Memory B cell (primary cell): ENCODE data around the gene PI4KA.
A peak's percentile ranks its signal among the peaks of the same experiment; 100 is the strongest.

Experiments
- ATAC-seq: fragments of 150-1000 bp; cut with Tn5 transposase; 2 replicates; pipeline ENCODE4 v1.10.0; 2021; ENCODE audit warnings: low read depth, mild to moderate bottlenecking, moderate library complexity
- DNase-seq, 2 donors: peaks; one replicate each; pipeline ENCODE4 v3.0.0; 2022; ENCODE audit warnings: low spot score in 2 of 2
- H3K27ac Mint-ChIP-seq: one replicate; pipeline ENCODE4 v1.8.0; 2022; ENCODE audit warnings: mild to moderate bottlenecking, moderate library complexity, mixed read lengths
- H3K27me3 Mint-ChIP-seq: one replicate; pipeline ENCODE4 v1.8.0; 2022; ENCODE audit warnings: mixed read lengths
- H3K36me3 Mint-ChIP-seq: one replicate; pipeline ENCODE4 v1.8.0; 2022; ENCODE audit warnings: mild to moderate bottlenecking, mixed read lengths
- H3K4me1 Mint-ChIP-seq: one replicate; pipeline ENCODE4 v1.8.0; 2022; ENCODE audit warnings: mixed read lengths
- H3K4me3 Mint-ChIP-seq: one replicate; pipeline ENCODE4 v1.8.0; 2022; ENCODE audit warnings: mild to moderate bottlenecking, moderate library complexity, mixed read lengths
- H3K9me3 Mint-ChIP-seq: one replicate; pipeline ENCODE4 v1.8.0; 2022; ENCODE audit warnings: mixed read lengths

The PI4KA gene

GRCh38 chr22:20887375-20887774 is 28.8 kb upstream of the PI4KA start:
- DNase-seq (no peak), ATAC-seq (no peak)
- no peaks in the 10 kb centered on the region for H3K27me3 Mint-ChIP-seq
- H3K4me3 Mint-ChIP-seq, result no peak overlapping the region
- peak overlapping the region; percentile 4 for H3K27ac Mint-ChIP-seq
- peaks cover 30% of the 10 kb centered on the region for H3K36me3 Mint-ChIP-seq
- no peaks in the 10 kb centered on the region for H3K4me1 Mint-ChIP-seq
- no peaks in the 10 kb centered on the region for H3K9me3 Mint-ChIP-seq

- Mint-ChIP-seq H3K27ac (no peak overlapping the region), H3K27me3 (no peaks in the 10 kb centered on the region), H3K4me1 (no peaks in the 10 kb centered on the region), H3K9me3 (no peaks in the 10 kb centered on the region), H3K36me3 (peaks cover 37% of the 10 kb centered on the region), H3K4me3 (no peak overlapping the region)
- DNase-seq, result peak; percentile 18 to 27
- peak; percentile 59 for ATAC-seq
Measured at GRCh38 chr22:20885557-20886323, 27.1 kb upstream of the PI4KA start.

- Mint-ChIP-seq H3K9me3 (no peaks in the 10 kb centered on the region), H3K4me1 (no peaks in the 10 kb centered on the region), H3K4me3 (no peak overlapping the region), H3K36me3 (peaks cover 37% of the 10 kb centered on the region), H3K27ac (no peak overlapping the region), H3K27me3 (no peaks in the 10 kb centered on the region)
- ATAC-seq (no peak), DNase-seq (no peak)
Measured at GRCh38 chr22:20885017-20885556, 26.5 kb upstream of the PI4KA start.

GRCh38 chr22:20884454-20884853 is 25.8 kb upstream of the PI4KA start:
- H3K9me3 Mint-ChIP-seq, result no peaks in the 10 kb centered on the region
- H3K27me3 Mint-ChIP-seq, result no peaks in the 10 kb centered on the region
- ATAC-seq (no peak), DNase-seq (no peak)
- peaks cover 32% of the 10 kb centered on the region for H3K36me3 Mint-ChIP-seq
- no peaks in the 10 kb centered on the region for H3K4me1 Mint-ChIP-seq
- no peak overlapping the region for H3K27ac Mint-ChIP-seq
- H3K4me3 Mint-ChIP-seq, result no peak overlapping the region

- H3K9me3 Mint-ChIP-seq, result no peaks in the 10 kb centered on the region
- no peaks in the 10 kb centered on the region for H3K27me3 Mint-ChIP-seq
- ATAC-seq (no peak), DNase-seq (no peak)
- no peak overlapping the region for H3K4me3 Mint-ChIP-seq
- no peaks in the 10 kb centered on the region for H3K4me1 Mint-ChIP-seq
- H3K36me3 Mint-ChIP-seq, result peaks cover 27% of the 10 kb centered on the region
- H3K27ac Mint-ChIP-seq, result no peak overlapping the region
Measured at GRCh38 chr22:20882855-20883254, 24.2 kb upstream of the PI4KA start.

- H3K27me3 Mint-ChIP-seq, result no peaks in the 10 kb centered on the region
- H3K36me3 Mint-ChIP-seq, result peaks cover 22% of the 10 kb centered on the region
- no peak for DNase-seq
- no peaks in the 10 kb centered on the region for H3K4me1 Mint-ChIP-seq
- no peak overlapping the region for H3K4me3 Mint-ChIP-seq
- no peak for ATAC-seq
- no peaks in the 10 kb centered on the region for H3K9me3 Mint-ChIP-seq
- no peak overlapping the region for H3K27ac Mint-ChIP-seq
Measured at GRCh38 chr22:20881869-20882815, 23.5 kb upstream of the PI4KA start.

- no peak for ATAC-seq
- peaks cover 24% of the 10 kb centered on the region for H3K36me3 Mint-ChIP-seq
Measured at GRCh38 chr22:20881231-20881630, 22.6 kb upstream of the PI4KA start.

GRCh38 chr22:20877715-20878114 is 19.1 kb upstream of the PI4KA start:
- ATAC-seq (no peak), DNase-seq (no peak)
- no peaks in the 10 kb centered on the region for H3K27me3 Mint-ChIP-seq
- no peak overlapping the region for H3K4me3 Mint-ChIP-seq
- no peaks in the 10 kb centered on the region for H3K4me1 Mint-ChIP-seq
- H3K36me3 Mint-ChIP-seq, result peaks cover 19% of the 10 kb centered on the region
- no peak overlapping the region for H3K27ac Mint-ChIP-seq
- no peaks in the 10 kb centered on the region for H3K9me3 Mint-ChIP-seq

More at GRCh38 chr22:20881231-20881630, 22.6 kb upstream of the PI4KA start:
- DNase-seq, result no peak
- Mint-ChIP-seq H3K9me3 (no peaks in the 10 kb centered on the region), H3K4me3 (no peak overlapping the region), H3K4me1 (no peaks in the 10 kb centered on the region), H3K27me3 (no peaks in the 10 kb centered on the region), H3K27ac (no peak overlapping the region)

GRCh38 chr22:20875296-20875695 is 16.7 kb upstream of the PI4KA start:
- Mint-ChIP-seq H3K36me3 (peaks cover 11% of the 10 kb centered on the region), H3K9me3 (no peaks in the 10 kb centered on the region), H3K4me3 (no peak overlapping the region), H3K4me1 (no peaks in the 10 kb centered on the region), H3K27ac (no peak overlapping the region), H3K27me3 (no peaks in the 10 kb centered on the region)
- ATAC-seq (no peak), DNase-seq (no peak)

GRCh38 chr22:20873214-20873613 is 14.6 kb upstream of the PI4KA start:
- no peaks in the 10 kb centered on the region for H3K9me3 Mint-ChIP-seq
- ATAC-seq (no peak), DNase-seq (no peak)
- H3K27ac Mint-ChIP-seq, result no peak overlapping the region
- no peak overlapping the region for H3K4me3 Mint-ChIP-seq
- no peaks in the 10 kb centered on the region for H3K4me1 Mint-ChIP-seq
- H3K36me3 Mint-ChIP-seq, result peaks cover 8% of the 10 kb centered on the region
- H3K27me3 Mint-ChIP-seq, result no peaks in the 10 kb centered on the region

- ATAC-seq, result no peak
- no peak for DNase-seq
- Mint-ChIP-seq H3K27me3 (no peaks in the 10 kb centered on the region), H3K36me3 (peaks cover 6% of the 10 kb centered on the region), H3K27ac (no peak overlapping the region), H3K9me3 (no peaks in the 10 kb centered on the region), H3K4me3 (no peak overlapping the region), H3K4me1 (peaks cover 8% of the 10 kb centered on the region)
Measured at GRCh38 chr22:20869234-20869633, 10.6 kb upstream of the PI4KA start.

- DNase-seq (no peak), ATAC-seq (no peak)
- H3K4me1 Mint-ChIP-seq, result peaks cover 8% of the 10 kb centered on the region
- H3K36me3 Mint-ChIP-seq, result peaks cover 5% of the 10 kb centered on the region
- H3K27ac Mint-ChIP-seq, result no peak overlapping the region
- H3K27me3 Mint-ChIP-seq, result no peaks in the 10 kb centered on the region
- H3K9me3 Mint-ChIP-seq, result no peaks in the 10 kb centered on the region
- H3K4me3 Mint-ChIP-seq, result no peak overlapping the region
Measured at GRCh38 chr22:20868025-20868962, 9.7 kb upstream of the PI4KA start.

GRCh38 chr22:20867179-20868024 is 8.8 kb upstream of the PI4KA start:
- Mint-ChIP-seq H3K27ac (no peak overlapping the region), H3K36me3 (peaks cover 4% of the 10 kb centered on the region)

More at GRCh38 chr22:20867179-20868024, 8.8 kb upstream of the PI4KA start:
- Mint-ChIP-seq H3K27me3 (no peaks in the 10 kb centered on the region), H3K4me1 (peaks cover 10% of the 10 kb centered on the region), H3K9me3 (no peaks in the 10 kb centered on the region), H3K4me3 (no peak overlapping the region)
- no peak for ATAC-seq
- no peak for DNase-seq
